ENCODE results near the gene SCUBE1. TPM values are rescaled to one million over a fixed set of nuclear protein-coding genes. Genes with fewer than 3 reads are reported as not detected.

The SCUBE1 gene
- total and polyA plus RNA-seq, 2 of the 8 experiments (the other 6 are each of a cell fraction or from before 2014, with no cell fraction given): 2.3 to 4.9 TPM

DNA sequence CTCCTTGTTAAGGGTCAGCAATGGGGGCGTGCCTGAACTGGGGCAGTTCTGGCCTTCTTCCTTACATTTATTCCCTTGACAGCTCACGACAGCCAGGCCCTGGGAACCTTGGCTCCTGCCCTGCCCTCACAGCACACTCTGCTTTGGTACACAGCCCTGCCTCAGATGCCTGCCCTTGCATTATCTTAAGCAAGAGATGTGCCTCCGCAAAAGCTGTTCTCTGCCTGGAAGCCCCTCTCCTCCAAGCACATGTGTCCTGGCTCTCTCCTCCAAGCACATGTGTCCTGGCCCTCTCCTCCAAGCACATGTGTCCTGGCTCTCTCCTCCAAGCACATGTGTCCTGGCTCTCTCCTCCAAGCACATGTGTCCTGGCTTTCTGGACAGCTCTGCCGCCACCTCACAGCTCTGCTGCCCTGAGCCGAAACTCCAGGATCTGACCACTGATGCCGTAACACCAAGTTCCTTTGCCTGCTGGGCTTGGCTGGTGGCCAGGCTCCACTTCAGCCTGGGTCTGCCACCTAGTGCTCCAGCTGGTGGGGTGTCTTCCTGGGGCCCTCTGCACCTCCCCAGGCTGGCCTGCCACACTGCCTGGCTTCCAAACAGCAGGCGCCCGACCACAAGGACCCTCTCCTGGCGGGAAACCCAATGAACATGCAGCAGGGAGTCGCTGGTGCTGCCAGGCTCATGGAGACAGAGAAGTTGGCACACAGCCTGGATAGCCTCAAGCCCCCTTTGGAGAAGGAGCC, 53.0 kb downstream of the SCUBE1 start:
- Histone ChIP-seq H3K9me3 (ENCODE audit: insufficient read depth in 2 of 2, low read depth in 1 of 2, low read length in 1 of 2) (no peaks in the 10 kb centered on the region), H3K23me2 (ENCODE audit: low read depth, low read length) (no peaks in the 10 kb centered on the region)
- 88% methylated on average over 10 of the region's 10 CpGs; no CpG with 5 or more reads in 1 of the 2 experiments for WGBS, 2 experiments (ENCODE audit: extremely low coverage in 1 of 2, insufficient coverage in 1 of 2, insufficient read length in 1 of 2, insufficient replicate concordance in 2 of 2, low coverage in 1 of 2, low lambda C conversion rate in 2 of 2, missing lambda C conversion rate in 1 of 2)
- TF ChIP-seq RBBP5 (IDR thresholded peaks at IDR 0.05; ENCODE audit: borderline replicate concordance, low read depth, low read length) (no peak), PHF8 (conservative IDR thresholded peaks at IDR 0.05; ENCODE audit: low read depth, low read length) (no peak), ZNF274 (IDR thresholded peaks at IDR 0.05; ENCODE audit: borderline replicate concordance, extremely low read depth, low read length) (no peak), BACH1 (IDR thresholded peaks at IDR 0.05; ENCODE audit: low read length) (no peak), SP4 (IDR thresholded peaks at IDR 0.05; ENCODE audit: low read length) (no peak), GTF2F1 (IDR thresholded peaks at IDR 0.05; ENCODE audit: borderline replicate concordance, low read depth, low read length) (no peak), SAP30 (IDR thresholded peaks at IDR 0.05; ENCODE audit: insufficient read depth, insufficient replicate concordance, low read length) (no peak), NANOG (IDR thresholded peaks at IDR 0.05; ENCODE audit: insufficient read depth, low read depth, low read length, poor library complexity, severe bottlenecking) (no peak), CTBP2 (IDR thresholded peaks at IDR 0.05; ENCODE audit: borderline replicate concordance, insufficient read depth, insufficient read length, low read length) (no peak), MAFK (IDR thresholded peaks at IDR 0.05; ENCODE audit: low read depth, low read length) (no peak)
- TF ChIP-seq, protein P1, sequence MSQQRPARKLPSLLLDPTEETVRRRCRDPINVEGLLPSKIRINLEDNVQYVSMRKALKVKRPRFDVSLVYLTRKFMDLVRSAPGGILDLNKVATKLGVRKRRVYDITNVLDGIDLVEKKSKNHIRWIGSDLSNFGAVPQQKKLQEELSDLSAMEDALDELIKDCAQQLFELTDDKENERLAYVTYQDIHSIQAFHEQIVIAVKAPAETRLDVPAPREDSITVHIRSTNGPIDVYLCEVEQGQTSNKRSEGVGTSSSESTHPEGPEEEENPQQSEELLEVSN (IDR thresholded peaks at IDR 0.05): no peak

More for the DNA sequence above, 53.0 kb downstream of the SCUBE1 start:
- no peak overlapping the region for H3K56ac ChIP-seq (replicated peaks; ENCODE audit: insufficient read length, low read depth, low read length)
- H2BK120ac ChIP-seq (replicated peaks; ENCODE audit: low read depth, low read length): no peak overlapping the region
- H3K36me3 ChIP-seq (ENCODE audit: control insufficient read depth in 2 of 4, insufficient read depth in 4 of 4, low read length in 3 of 4): no peaks in the 10 kb centered on the region
- H3K27ac ChIP-seq (ENCODE audit: low read depth, low read length): no peak overlapping the region
- 0 out of 2 replicates have a peak overlapping the region, but pooled peaks have one; percentile 18 for H2BK20ac ChIP-seq (ENCODE audit: low read length)
- CTCF ChIA-PET (ENCODE audit: partially characterized antibody): interaction anchor here (0.9 to 9.2 kb wide), 4 partner anchors 14 to 98 kb away, joined by 3 to 109 read pairs (median 4); no protein-coding TSS in a partner anchor
- DNase-seq (ENCODE audit: low read depth in 1 of 2, low spot score in 2 of 2) (no peak), FAIRE-seq (no peak)
- H2BK15ac ChIP-seq (ENCODE audit: low read length): no peak overlapping the region; the same call in 1 of the 2 replicates
- no peak overlapping the region; the same call in 1 of the 2 replicates for H2BK5ac ChIP-seq (ENCODE audit: low read depth, low read length)
- peaks cover 0 to 8% (median 3%) of the 10 kb centered on the region in 4 experiments; a peak in 4 of 7 replicates for H3K4me1 ChIP-seq (replicated peaks in 1 of 4; ENCODE audit: control insufficient read depth in 3 of 4, insufficient read depth in 4 of 4, low read length in 3 of 4)
- H3K79me1 ChIP-seq (ENCODE audit: low read depth, low read length): no peaks in the 10 kb centered on the region; the same call in 1 of the 2 replicates
- H4K5ac ChIP-seq (ENCODE audit: insufficient read length, low read depth, low read length): no peak overlapping the region
- H4K8ac ChIP-seq (ENCODE audit: extremely low read depth, insufficient read depth, low read length): no peak overlapping the region; the same call in 1 of the 2 replicates
- H3K4ac ChIP-seq (replicated peaks; ENCODE audit: insufficient read length, low read depth, low read length): no peak overlapping the region
- no peak overlapping the region for H2AFZ ChIP-seq (ENCODE audit: low read length)
- H2AK5ac ChIP-seq (ENCODE audit: low read depth, low read length): no peak overlapping the region
- H3K4me3 ChIP-seq (ENCODE audit: extremely low read depth in 1 of 4, insufficient read depth in 2 of 4, low read depth in 3 of 4, low read length in 4 of 4): no peak overlapping the region
- H3K4me2 ChIP-seq (ENCODE audit: insufficient read depth in 1 of 2, low read depth in 2 of 2, low read length in 2 of 2): no peak overlapping the region
- H3K14ac ChIP-seq (ENCODE audit: insufficient read length): no peak overlapping the region
- no peak overlapping the region for H2BK12ac ChIP-seq (ENCODE audit: low read depth, low read length)
- no peak overlapping the region for H4K91ac ChIP-seq (replicated peaks; ENCODE audit: insufficient read length, low read length)
- no peak overlapping the region for H3K9ac ChIP-seq (replicated peaks in 1 of 4; ENCODE audit: extremely low read depth in 1 of 4, low read depth in 3 of 4, low read length in 3 of 4)
- POLR2A ChIA-PET (ENCODE audit: partially characterized antibody): no interaction called here
- H3K79me2 ChIP-seq (ENCODE audit: control insufficient read depth in 1 of 2, insufficient read depth in 2 of 2, low read length in 2 of 2): no peaks in the 10 kb centered on the region
- no peaks in the 10 kb centered on the region for H4K20me1 ChIP-seq (replicated peaks in 1 of 2; ENCODE audit: control insufficient read depth in 1 of 2, insufficient read depth in 2 of 2, low read length in 2 of 2)
- no peak overlapping the region for H3K23ac ChIP-seq (ENCODE audit: insufficient read length)
- no peaks in the 10 kb centered on the region for H3K27me3 ChIP-seq (replicated peaks in 1 of 4; ENCODE audit: control insufficient read depth in 3 of 4, extremely low read depth in 1 of 4, insufficient read depth in 3 of 4, low read length in 3 of 4)
- no peak overlapping the region for H3K18ac ChIP-seq (ENCODE audit: extremely low read depth, low read length)
